Epithelial cell of proximal tubule (primary cell): ENCODE measurements around the gene ULK1. TPM values are rescaled to one million over a fixed set of nuclear protein-coding genes. Genes with fewer than 3 reads are reported as not detected.
A peak's percentile ranks its signal among the peaks of the same experiment; 100 is the strongest.

Experiments used
- DNase-seq: peaks from one replicate; pipeline ENCODE4 v3.0.0-alpha.2; 2011; ENCODE audit warnings: low read depth
- H3K4me3 ChIP-seq: 2 replicates; pipeline ENCODE4 v1.5.1; 2011; ENCODE audit warnings: low read depth, mild to moderate bottlenecking, low read length
- total RNA-seq: library from RNA; depleted of rRNA; stranded (reverse); fragments of >200 nt; gene quantifications from 2 replicates; pipeline ENCODE4 v1.2.3, GENCODE V29; 2015
- TF ChIP-seq, protein P1 (sequence below): conservative IDR thresholded peaks from 2 replicates; pipeline ENCODE4 v1.5.1; 2012; ENCODE audit warnings: low read depth, mild to moderate bottlenecking, low read length

Gene ULK1
- total RNA-seq, 1 donor from 2014 or later: 11.8 TPM

DNA sequence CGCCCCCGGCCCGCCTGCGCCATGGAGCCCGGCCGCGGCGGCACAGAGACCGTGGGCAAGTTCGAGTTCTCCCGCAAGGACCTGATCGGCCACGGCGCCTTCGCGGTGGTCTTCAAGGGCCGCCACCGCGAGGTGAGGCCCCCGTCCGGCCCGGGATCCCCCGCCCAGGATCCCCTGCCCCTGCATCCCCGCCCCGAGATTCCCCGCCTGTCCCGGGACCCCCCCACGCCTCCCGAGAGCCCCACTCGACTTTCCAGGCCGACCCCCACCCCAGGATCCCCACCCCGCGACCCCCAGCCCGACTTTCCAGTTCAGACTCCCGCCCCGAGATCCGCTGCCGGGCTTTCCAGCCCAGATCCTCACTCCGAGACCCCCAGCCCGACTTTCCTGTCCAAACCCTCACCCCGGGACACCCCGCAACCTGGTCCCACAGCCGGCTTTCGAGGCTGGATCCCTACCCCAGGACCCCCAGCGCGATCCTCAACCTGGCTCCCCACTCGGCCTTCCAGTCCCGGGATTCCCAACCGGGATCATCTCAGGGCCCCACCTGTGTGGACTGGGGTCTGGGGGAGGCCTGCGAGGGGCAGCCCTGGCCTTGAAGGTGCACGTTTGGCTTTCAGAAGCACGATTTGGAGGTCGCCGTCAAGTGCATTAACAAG, 688 bp downstream of the ULK1 start:
- DNase-seq: no peak
- TF ChIP-seq, protein P1, sequence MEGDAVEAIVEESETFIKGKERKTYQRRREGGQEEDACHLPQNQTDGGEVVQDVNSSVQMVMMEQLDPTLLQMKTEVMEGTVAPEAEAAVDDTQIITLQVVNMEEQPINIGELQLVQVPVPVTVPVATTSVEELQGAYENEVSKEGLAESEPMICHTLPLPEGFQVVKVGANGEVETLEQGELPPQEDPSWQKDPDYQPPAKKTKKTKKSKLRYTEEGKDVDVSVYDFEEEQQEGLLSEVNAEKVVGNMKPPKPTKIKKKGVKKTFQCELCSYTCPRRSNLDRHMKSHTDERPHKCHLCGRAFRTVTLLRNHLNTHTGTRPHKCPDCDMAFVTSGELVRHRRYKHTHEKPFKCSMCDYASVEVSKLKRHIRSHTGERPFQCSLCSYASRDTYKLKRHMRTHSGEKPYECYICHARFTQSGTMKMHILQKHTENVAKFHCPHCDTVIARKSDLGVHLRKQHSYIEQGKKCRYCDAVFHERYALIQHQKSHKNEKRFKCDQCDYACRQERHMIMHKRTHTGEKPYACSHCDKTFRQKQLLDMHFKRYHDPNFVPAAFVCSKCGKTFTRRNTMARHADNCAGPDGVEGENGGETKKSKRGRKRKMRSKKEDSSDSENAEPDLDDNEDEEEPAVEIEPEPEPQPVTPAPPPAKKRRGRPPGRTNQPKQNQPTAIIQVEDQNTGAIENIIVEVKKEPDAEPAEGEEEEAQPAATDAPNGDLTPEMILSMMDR: no peak
- H3K4me3 ChIP-seq: peak overlapping the region; percentile 62

GRCh38 chr12:131895640-131896079, 1.2 kb downstream of the ULK1 start:
- TF ChIP-seq, protein P1: no peak
- peak overlapping the region; percentile 62 for H3K4me3 ChIP-seq
- no peak for DNase-seq

- TF ChIP-seq, protein P1: no peak
These were observed 1.8 kb downstream of the ULK1 start for GRCh38 chr12:131896080-131896810.

GRCh38 chr12:131896811-131897270, 2.4 kb downstream of the ULK1 start:
- no peak for DNase-seq
- H3K4me3 ChIP-seq: peak overlapping the region; percentile 62
- TF ChIP-seq, protein P1: no peak

More at GRCh38 chr12:131896080-131896810, 1.8 kb downstream of the ULK1 start:
- DNase-seq: peak; percentile 22
- H3K4me3 ChIP-seq: peak overlapping the region; percentile 62

DNA sequence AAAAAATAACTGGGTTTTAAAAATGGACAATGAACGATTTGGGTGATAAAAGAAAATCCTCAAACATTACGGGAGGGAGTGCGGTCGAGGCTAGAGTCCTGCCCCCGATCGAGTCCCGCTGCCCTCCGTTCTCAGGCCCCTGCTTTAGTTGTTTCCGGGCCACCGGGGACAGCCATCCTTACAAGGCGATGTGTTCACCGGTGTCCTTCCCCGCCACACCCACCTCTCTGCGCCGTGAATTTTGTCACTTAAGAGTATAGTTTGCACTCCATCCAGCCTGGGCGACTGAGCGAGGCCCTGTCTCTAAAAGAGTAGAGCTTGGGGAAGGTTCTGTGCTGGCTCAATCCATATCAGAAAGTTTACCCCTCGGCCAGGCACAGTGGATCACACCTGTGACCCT, 2.9 kb downstream of the ULK1 start:
- no peak overlapping the region for H3K4me3 ChIP-seq
- no peak for DNase-seq

DNA sequence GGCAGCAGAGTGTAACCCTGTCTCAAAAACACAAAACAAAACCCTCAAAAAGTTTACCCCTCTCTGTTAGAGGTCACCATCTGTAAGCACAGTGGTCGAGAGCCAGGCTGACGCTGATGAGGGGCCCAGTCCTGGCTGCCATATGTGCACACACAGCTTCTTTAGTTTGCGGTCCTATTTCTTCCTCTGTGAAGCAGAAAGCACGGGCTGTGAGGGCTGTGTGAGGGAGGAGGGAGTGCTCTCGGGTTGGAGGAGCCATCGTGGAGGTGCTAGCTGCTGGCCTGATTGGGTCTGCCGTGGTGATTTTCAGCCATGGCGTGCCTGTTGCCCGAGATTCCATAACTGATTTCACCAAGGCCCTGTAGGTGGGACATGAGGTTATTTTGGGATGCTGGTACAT, 3.5 kb downstream of the ULK1 start:
- DNase-seq: no peak
- H3K4me3 ChIP-seq: no peak overlapping the region
- TF ChIP-seq, protein P1: no peak

More for the DNA sequence above, 2.9 kb downstream of the ULK1 start:
- TF ChIP-seq, protein P1: no peak
